Ishikawa (cell line): Measurements from ENCODE around the gene PAK5.

Source experiments
- CEBPB ChIP-seq: IDR thresholded peaks from 2 replicates; pipeline ENCODE4 v1.6.1; 2012
- CREB1 ChIP-seq: IDR thresholded peaks from 2 replicates; pipeline ENCODE4 v1.6.1; 2012; ENCODE audit warnings: low read depth
- EGR1 ChIP-seq: IDR thresholded peaks from 2 replicates; pipeline ENCODE4 v1.6.1; 2012
- EP300 ChIP-seq: IDR thresholded peaks from 2 replicates; pipeline ENCODE4 v1.6.1; 2012; ENCODE audit warnings: borderline replicate concordance
- FOXM1 ChIP-seq: IDR thresholded peaks from 2 replicates; pipeline ENCODE4 v1.6.1; 2012; ENCODE audit warnings: low read depth, borderline replicate concordance
- MAX ChIP-seq: IDR thresholded peaks from 2 replicates; pipeline ENCODE4 v1.6.1; 2012
- NFIC ChIP-seq: IDR thresholded peaks from 2 replicates; pipeline ENCODE4 v1.6.1; 2012
- RAD21 ChIP-seq: IDR thresholded peaks from 2 replicates; pipeline ENCODE4 v1.6.1; 2012; ENCODE audit warnings: low read depth
- REST ChIP-seq: IDR thresholded peaks from 2 replicates; pipeline ENCODE4 v1.6.1; 2012; ENCODE audit warnings: low read depth, mild to moderate bottlenecking
- TAF1 ChIP-seq: IDR thresholded peaks from 2 replicates; pipeline ENCODE4 v1.6.1; 2012; ENCODE audit warnings: low read depth, mild to moderate bottlenecking
- TCF12 ChIP-seq: IDR thresholded peaks from 2 replicates; pipeline ENCODE4 v1.6.1; 2012; ENCODE audit warnings: low read depth
- TEAD4 ChIP-seq: IDR thresholded peaks from 2 replicates; pipeline ENCODE4 v1.6.1; 2012
- USF1 ChIP-seq: IDR thresholded peaks from 2 replicates; pipeline ENCODE4 v1.6.1; 2012
- YY1 ChIP-seq: IDR thresholded peaks from 2 replicates; pipeline ENCODE4 v1.6.1; 2012; ENCODE audit warnings: low read depth
- ZBTB7A ChIP-seq: IDR thresholded peaks from 2 replicates; pipeline ENCODE4 v1.6.1; 2012; ENCODE audit warnings: low read depth

PAK5 gene

GRCh38 chr20:9543214-9543613, 295.7 kb downstream of the PAK5 start:
- TF ChIP-seq EP300 (no peak), FOXM1 (no peak), CREB1 (no peak), ZBTB7A (no peak), RAD21 (no peak), YY1 (no peak), TEAD4 (no peak), TAF1 (no peak), USF1 (no peak), REST (no peak), NFIC (no peak), EGR1 (no peak)

GRCh38 chr20:9535449-9535848, 303.4 kb downstream of the PAK5 start:
- TF ChIP-seq EGR1 (no peak), MAX (no peak), ZBTB7A (no peak), TAF1 (no peak), EP300 (no peak), NFIC (no peak), RAD21 (no peak), REST (no peak), CREB1 (no peak), TEAD4 (no peak)

GRCh38 chr20:9534025-9534424, 304.9 kb downstream of the PAK5 start:
- TF ChIP-seq TEAD4 (no peak), NFIC (no peak), RAD21 (no peak), ZBTB7A (no peak), CEBPB (no peak), MAX (no peak), EP300 (no peak), TAF1 (no peak)

- no peak for TF ChIP-seq CREB1
- TF ChIP-seq REST, result no peak
Measured at GRCh38 chr20:9532069-9532838, 306.6 kb downstream of the PAK5 start.

- no peak for TF ChIP-seq REST
- no peak for TF ChIP-seq ZBTB7A
- TF ChIP-seq YY1, result no peak
- TF ChIP-seq TCF12, result no peak
- TF ChIP-seq CEBPB, result no peak
Measured at GRCh38 chr20:9531581-9531980, 307.3 kb downstream of the PAK5 start.
